Stomach (tissue), 4 donors: ENCODE measurements around the gene SEMA7A.

ENCODE experiments used
- EP300 ChIP-seq: sonication (generic); formaldehyde crosslinking; IDR thresholded peaks from one replicate; pipeline ENCODE4 v1.6.1; 2017; ENCODE audit warnings: antibody characterized with exemption
- POLR2A ChIP-seq, 4 donors: fragments of 450-650 bp; IDR thresholded peaks; one replicate each; pipeline ENCODE4 v1.6.1; 2016; ENCODE audit warnings: antibody characterized with exemption in 4 of 4, control low read depth in 2 of 4, mild to moderate bottlenecking in 1 of 4, moderate library complexity in 1 of 4
- POLR2AphosphoS5 ChIP-seq, 3 donors: sonication (generic); formaldehyde crosslinking; IDR thresholded peaks; one replicate each; pipeline ENCODE4 v1.6.1; 2016; ENCODE audit warnings: antibody characterized with exemption in 3 of 3
- TF ChIP-seq, protein P1 (sequence below), 7 experiments: fragments of 450-650 bp in 4 of 7; fragments of 200-600 bp in 3 of 7; sonication (generic) in 3 of 7; IDR thresholded peaks; one replicate each; pipeline ENCODE4 v1.5.1; 2016 to 2019; ENCODE audit warnings: antibody characterized with exemption in 7 of 7, control low read depth in 2 of 7, mild to moderate bottlenecking in 1 of 7

DNA sequence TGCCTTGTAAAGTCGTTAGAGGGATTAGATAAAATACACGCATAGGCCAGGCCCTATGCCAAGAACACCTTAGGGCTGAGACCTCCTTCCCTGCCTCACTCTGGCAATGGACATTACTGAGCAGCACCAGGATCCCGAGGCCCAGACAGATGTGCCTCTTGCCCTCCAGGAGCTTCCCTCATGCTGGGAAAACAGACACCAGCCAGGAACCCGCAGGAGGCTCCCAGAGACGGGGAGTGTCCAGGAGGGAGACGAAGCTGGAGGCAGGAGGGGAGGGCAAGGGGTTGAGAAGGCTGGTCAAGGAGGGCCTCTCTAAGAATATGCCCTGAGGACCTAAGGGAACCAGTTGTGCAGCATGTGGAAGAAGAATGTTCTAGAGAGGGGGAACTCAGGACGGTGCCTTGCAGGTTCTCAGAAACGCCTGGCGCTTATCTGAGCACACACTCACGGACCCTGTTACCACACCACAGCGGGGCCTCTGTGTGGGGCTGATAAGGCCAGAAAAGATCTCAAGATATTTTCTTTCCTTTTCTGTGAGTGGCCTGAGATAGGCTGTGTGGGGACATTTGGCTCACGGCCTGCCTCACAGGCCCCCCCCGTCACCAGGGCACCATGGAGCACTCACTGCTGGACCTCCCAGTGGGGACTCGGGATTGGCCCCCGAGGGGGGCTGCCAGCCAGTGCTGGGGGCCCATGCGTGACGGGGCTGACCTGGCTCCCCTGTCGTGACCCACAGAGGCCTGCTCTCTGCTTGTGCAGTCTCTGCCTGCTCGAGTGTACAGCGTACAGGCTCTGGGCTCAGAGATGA is 44.3 kb downstream of the SEMA7A start:
- TF ChIP-seq POLR2A (IDR thresholded peaks at IDR 0.05) = no peak
- TF ChIP-seq, protein P1, sequence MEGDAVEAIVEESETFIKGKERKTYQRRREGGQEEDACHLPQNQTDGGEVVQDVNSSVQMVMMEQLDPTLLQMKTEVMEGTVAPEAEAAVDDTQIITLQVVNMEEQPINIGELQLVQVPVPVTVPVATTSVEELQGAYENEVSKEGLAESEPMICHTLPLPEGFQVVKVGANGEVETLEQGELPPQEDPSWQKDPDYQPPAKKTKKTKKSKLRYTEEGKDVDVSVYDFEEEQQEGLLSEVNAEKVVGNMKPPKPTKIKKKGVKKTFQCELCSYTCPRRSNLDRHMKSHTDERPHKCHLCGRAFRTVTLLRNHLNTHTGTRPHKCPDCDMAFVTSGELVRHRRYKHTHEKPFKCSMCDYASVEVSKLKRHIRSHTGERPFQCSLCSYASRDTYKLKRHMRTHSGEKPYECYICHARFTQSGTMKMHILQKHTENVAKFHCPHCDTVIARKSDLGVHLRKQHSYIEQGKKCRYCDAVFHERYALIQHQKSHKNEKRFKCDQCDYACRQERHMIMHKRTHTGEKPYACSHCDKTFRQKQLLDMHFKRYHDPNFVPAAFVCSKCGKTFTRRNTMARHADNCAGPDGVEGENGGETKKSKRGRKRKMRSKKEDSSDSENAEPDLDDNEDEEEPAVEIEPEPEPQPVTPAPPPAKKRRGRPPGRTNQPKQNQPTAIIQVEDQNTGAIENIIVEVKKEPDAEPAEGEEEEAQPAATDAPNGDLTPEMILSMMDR (IDR thresholded peaks at IDR 0.05) = no peak
- TF ChIP-seq EP300 = no peak
- TF ChIP-seq POLR2AphosphoS5 (IDR thresholded peaks at IDR 0.05) = no peak
